BLaER1 treated with 17β-estradiol and CSF1 and Interleukin-3, amounts not matched to agents 10 nM and 100 nM (cell line): ENCODE results near the gene NACC2.
A peak's percentile ranks its signal among the peaks of the same experiment; 100 is the strongest.

Experiments used
- H3K27ac ChIP-seq, 11 experiments: shearing (Covaris generic); formaldehyde crosslinking; 2 replicates each; pipeline ENCODE4 v1.8.1; 2022
- H3K27me3 ChIP-seq, 11 experiments: shearing (Covaris generic); formaldehyde crosslinking; 2 replicates each; pipeline ENCODE4 v1.8.1; 2022
- H3K36me3 ChIP-seq, 11 experiments: shearing (Covaris generic); formaldehyde crosslinking; 2 replicates each; pipeline ENCODE4 v1.8.1; 2022
- H3K4me1 ChIP-seq, 10 experiments: shearing (Covaris generic); formaldehyde crosslinking; 2 replicates each; pipeline ENCODE4 v1.8.1; 2022
- H3K4me2 ChIP-seq, 11 experiments: shearing (Covaris generic); formaldehyde crosslinking; 2 replicates each; pipeline ENCODE4 v1.8.1; 2022
- H3K4me3 ChIP-seq, 10 experiments: shearing (Covaris generic); formaldehyde crosslinking; 2 replicates each; pipeline ENCODE4 v1.8.1; 2022
- H3K9ac ChIP-seq, 11 experiments: shearing (Covaris generic); formaldehyde crosslinking; 2 replicates each; pipeline ENCODE4 v1.8.1; 2022
- H3K9me3 ChIP-seq, 11 experiments: shearing (Covaris generic); formaldehyde crosslinking; replicated peaks in 1 of 11; 2 replicates each; pipeline ENCODE4 v1.8.1; 2022
- H4K20me1 ChIP-seq, 11 experiments: shearing (Covaris generic); formaldehyde crosslinking; 2 replicates each; pipeline ENCODE4 v1.8.1; 2022
- Cebpa-rat ChIP-seq, 11 experiments: shearing (Covaris generic); IDR thresholded peaks; 2 replicates each; pipeline ENCODE4 v1.8.1; 2022

NACC2 gene

GRCh38 chr9:135989722-135990467, 105.2 kb downstream of the NACC2 start:
- Histone ChIP-seq H3K4me3 (no peak overlapping the region; a peak in 1 of 20 replicates), H4K20me1 (peaks cover 0 to 4% (median 0%) of the 10 kb centered on the region in 11 experiments; a peak in 2 of 22 replicates), H3K4me1 (peaks cover 47 to 94% (median 85%) of the 10 kb centered on the region in 10 experiments), H3K36me3 (no peaks in the 10 kb centered on the region), H3K4me2 (peak overlapping the region; percentile 48 to 84 (median 75)), H3K9ac (peak overlapping the region in 5 of 11 experiments; percentile 13 to 49 (median 19); a peak in 5 of 22 replicates), H3K9me3 (no peaks in the 10 kb centered on the region), H3K27me3 (no peaks in the 10 kb centered on the region), H3K27ac (peak overlapping the region in 3 of 11 experiments; percentile 8 to 36 (median 17); a peak in 2 of 22 replicates)
- TF ChIP-seq Cebpa-rat (IDR thresholded peaks at IDR 0.05): no peak

- Histone ChIP-seq H3K36me3 (no peaks in the 10 kb centered on the region), H3K4me1 (peaks cover 40 to 92% (median 83%) of the 10 kb centered on the region in 10 experiments), H3K27me3 (no peaks in the 10 kb centered on the region), H3K27ac (no peak overlapping the region), H3K4me3 (no peak overlapping the region), H3K9ac (peak overlapping the region in 2 of 11 experiments; percentile 19 to 49; a peak in 2 of 22 replicates), H4K20me1 (peaks cover 0 to 4% (median 0%) of the 10 kb centered on the region in 11 experiments; a peak in 2 of 22 replicates), H3K4me2 (peak overlapping the region in 9 of 11 experiments; percentile 48 to 84 (median 80); a peak in 17 of 22 replicates), H3K9me3 (no peaks in the 10 kb centered on the region)
- no peak for TF ChIP-seq Cebpa-rat (IDR thresholded peaks at IDR 0.05)
Observed at GRCh38 chr9:135989157-135989556, 105.9 kb downstream of the NACC2 start.

- H3K4me3 ChIP-seq: no peak overlapping the region
- no peak for TF ChIP-seq Cebpa-rat (IDR thresholded peaks at IDR 0.05)
- no peaks in the 10 kb centered on the region for H3K27me3 ChIP-seq
- peaks cover 33 to 92% (median 83%) of the 10 kb centered on the region in 10 experiments for H3K4me1 ChIP-seq
- no peaks in the 10 kb centered on the region for H3K36me3 ChIP-seq
- no peak overlapping the region for H3K27ac ChIP-seq
- peak overlapping the region in 10 of 11 experiments; percentile 9 to 84 (median 78); a peak in 18 of 22 replicates for H3K4me2 ChIP-seq
- no peaks in the 10 kb centered on the region for H3K9me3 ChIP-seq
- peaks cover 0 to 4% (median 0%) of the 10 kb centered on the region in 11 experiments; a peak in 2 of 22 replicates for H4K20me1 ChIP-seq
- H3K9ac ChIP-seq: 0 out of 22 replicates have a peak overlapping the region, but pooled peaks of 1 of the 11 experiments have one; percentile 9
Observed at GRCh38 chr9:135988493-135988892, 106.6 kb downstream of the NACC2 start.

GRCh38 chr9:135987838-135988404, 107.2 kb downstream of the NACC2 start:
- no peak for TF ChIP-seq Cebpa-rat (IDR thresholded peaks at IDR 0.05)
- peak overlapping the region in 2 of 11 experiments; percentile 19 to 41; a peak in 1 of 22 replicates for H3K9ac ChIP-seq
- no peak overlapping the region for H3K27ac ChIP-seq
- peaks cover 28 to 92% (median 83%) of the 10 kb centered on the region in 10 experiments for H3K4me1 ChIP-seq
- no peaks in the 10 kb centered on the region for H3K27me3 ChIP-seq
- peak overlapping the region in 10 of 11 experiments; percentile 9 to 84 (median 78); a peak in 19 of 22 replicates for H3K4me2 ChIP-seq
- no peaks in the 10 kb centered on the region for H3K36me3 ChIP-seq
- H3K4me3 ChIP-seq: no peak overlapping the region
- no peaks in the 10 kb centered on the region for H3K9me3 ChIP-seq
- peaks cover 0 to 4% (median 0%) of the 10 kb centered on the region in 11 experiments; a peak in 2 of 22 replicates for H4K20me1 ChIP-seq

GRCh38 chr9:135986605-135987004, 108.5 kb downstream of the NACC2 start:
- H3K27me3 ChIP-seq: no peaks in the 10 kb centered on the region
- H3K9ac ChIP-seq: no peak overlapping the region; a peak in 1 of 22 replicates
- no peak overlapping the region for H3K4me3 ChIP-seq
- H3K36me3 ChIP-seq: no peaks in the 10 kb centered on the region
- TF ChIP-seq Cebpa-rat (IDR thresholded peaks at IDR 0.05): no peak
- H3K4me2 ChIP-seq: peak overlapping the region in 7 of 11 experiments; percentile 13 to 84 (median 58); a peak in 7 of 22 replicates
- peaks cover 0 to 4% (median 0%) of the 10 kb centered on the region in 11 experiments; a peak in 2 of 22 replicates for H4K20me1 ChIP-seq
- no peaks in the 10 kb centered on the region for H3K9me3 ChIP-seq
- peaks cover 16 to 87% (median 73%) of the 10 kb centered on the region in 10 experiments for H3K4me1 ChIP-seq
- no peak overlapping the region for H3K27ac ChIP-seq

GRCh38 chr9:135985889-135986288, 109.2 kb downstream of the NACC2 start:
- TF ChIP-seq Cebpa-rat (IDR thresholded peaks at IDR 0.05): no peak
- Histone ChIP-seq H3K4me3 (no peak overlapping the region), H3K36me3 (no peaks in the 10 kb centered on the region), H4K20me1 (peaks cover 0 to 4% (median 0%) of the 10 kb centered on the region in 11 experiments; a peak in 2 of 22 replicates), H3K4me2 (peak overlapping the region in 5 of 11 experiments; percentile 7 to 84 (median 14); a peak in 4 of 22 replicates), H3K4me1 (peaks cover 9 to 84% (median 70%) of the 10 kb centered on the region in 10 experiments), H3K9me3 (no peaks in the 10 kb centered on the region), H3K27me3 (no peaks in the 10 kb centered on the region), H3K27ac (no peak overlapping the region), H3K9ac (no peak overlapping the region)

GRCh38 chr9:135985459-135985774, 109.7 kb downstream of the NACC2 start:
- Histone ChIP-seq H3K27me3 (no peaks in the 10 kb centered on the region), H3K4me3 (no peak overlapping the region)
- TF ChIP-seq Cebpa-rat (IDR thresholded peaks at IDR 0.05): no peak

GRCh38 chr9:135984072-135984710, 110.9 kb downstream of the NACC2 start:
- no peak for TF ChIP-seq Cebpa-rat (IDR thresholded peaks at IDR 0.05)
- Histone ChIP-seq H3K4me1 (peaks cover 8 to 86% (median 72%) of the 10 kb centered on the region in 10 experiments), H3K36me3 (no peaks in the 10 kb centered on the region), H3K4me2 (peak overlapping the region in 8 of 11 experiments; percentile 29 to 61 (median 48); a peak in 15 of 22 replicates), H4K20me1 (peaks cover 0 to 2% (median 0%) of the 10 kb centered on the region in 11 experiments; a peak in 2 of 22 replicates), H3K9me3 (no peaks in the 10 kb centered on the region), H3K27me3 (no peaks in the 10 kb centered on the region), H3K9ac (0 out of 22 replicates have a peak overlapping the region, but pooled peaks of 1 of the 11 experiments have one; percentile 9), H3K27ac (no peak overlapping the region), H3K4me3 (no peak overlapping the region)

More at GRCh38 chr9:135985459-135985774, 109.7 kb downstream of the NACC2 start:
- no peaks in the 10 kb centered on the region for H3K36me3 ChIP-seq
- H3K4me2 ChIP-seq: peak overlapping the region in 4 of 11 experiments; percentile 7 to 82 (median 10); a peak in 5 of 22 replicates
- H3K4me1 ChIP-seq: peaks cover 7 to 86% (median 72%) of the 10 kb centered on the region in 10 experiments; a peak in 19 of 20 replicates
- H3K9ac ChIP-seq: no peak overlapping the region
- no peaks in the 10 kb centered on the region for H3K9me3 ChIP-seq
- no peak overlapping the region for H3K27ac ChIP-seq
- peaks cover 0 to 4% (median 0%) of the 10 kb centered on the region in 11 experiments; a peak in 2 of 22 replicates for H4K20me1 ChIP-seq
